Esophagus muscularis mucosa (tissue), 3 donors: ENCODE data around the gene ORM2.
"Not testable (repeated sequence)": the region's sequence is repeated elsewhere in the genome, so short reads cannot be mapped to it uniquely, and the experiment has no call there.

Source experiments
- CTCF ChIP-seq, 3 experiments: fragments of 200-600 bp in 2 of 3; fragments of 450-650 bp in 1 of 3; sonication (generic) in 2 of 3; IDR thresholded peaks; one replicate each; pipeline ENCODE4 v1.5.1; 2017 to 2019; ENCODE audit warnings: antibody characterized with exemption in 3 of 3, mild to moderate bottlenecking in 2 of 3, moderate library complexity in 1 of 3
- POLR2AphosphoS5 ChIP-seq, 2 donors: sonication (generic); formaldehyde crosslinking; IDR thresholded peaks; one replicate each; pipeline ENCODE4 v1.6.1; 2017; ENCODE audit warnings: antibody characterized with exemption in 2 of 2

GRCh38 chr9:114322160-114322818 lies 7.4 kb upstream of the ORM2 start:
- not testable (repeated sequence) for TF ChIP-seq CTCF, POLR2AphosphoS5 (IDR thresholded peaks at IDR 0.05)
